T-cell (primary cell): ENCODE data around the gene SF1. TPM values are rescaled to one million over a fixed set of nuclear protein-coding genes. Genes with fewer than 3 reads are reported as not detected.

Experiments
- ATAC-seq, 4 experiments: fragments of 200-7000 bp in 3 of 4; fragments of 150-1000 bp in 1 of 4; cut with Tn5 transposase; replicated peaks in 1 of 4; 1 replicate in 3 of 4; 2 replicates in 1 of 4; pipeline ENCODE4 v1.10.0; 2021; ENCODE audit warnings: moderate library complexity in 3 of 4, mild to moderate bottlenecking in 2 of 4, moderate number of reproducible peaks in 1 of 4
- CTCF ChIA-PET, 2 donors: fragments of 300-600 bp; sonication (Branson Sonifier 250); formaldehyde crosslinking; loops; one replicate each; lab custom pipeline; 2022; ENCODE audit warnings: antibody characterized with exemption in 2 of 2; lab: Charles Lee
- POLR2A ChIA-PET, 2 donors: fragments of 300-600 bp; sonication (Branson Sonifier 250); formaldehyde crosslinking; loops; one replicate each; lab custom pipeline; 2022; ENCODE audit warnings: antibody characterized with exemption in 2 of 2; lab: Charles Lee
- DNase-seq, 35 experiments: peaks; one replicate each; pipeline versions ENCODE4 v3.0.0 to v3.0.0-alpha.2; 2013 to 2023
- H3K27ac ChIP-seq: one replicate; pipeline ENCODE4 v1.5.1; 2013; ENCODE audit warnings: low read length
- H3K27me3 ChIP-seq, 2 experiments: replicated peaks in 1 of 2; 1 replicate in 1 of 2; 2 replicates in 1 of 2; pipeline versions ENCODE4 v1.6.1 to v1.7.0; 2013; ENCODE audit warnings: low read length in 1 of 2, mixed read lengths in 1 of 2; ENCODE audit not compliant: control insufficient read depth in 2 of 2, insufficient read depth in 2 of 2; ENCODE audit errors: extremely low read depth in 1 of 2
- H3K36me3 ChIP-seq, 2 donors: 1 replicate in 1 of 2; 2 replicates in 1 of 2; pipeline versions ENCODE4 v1.6.1 to v1.7.0; 2013; ENCODE audit warnings: low read length in 1 of 2; ENCODE audit not compliant: control insufficient read depth in 2 of 2, insufficient read depth in 1 of 2; ENCODE audit errors: extremely low read depth in 1 of 2
- H3K4me1 ChIP-seq, 2 experiments: 1 replicate in 1 of 2; 2 replicates in 1 of 2; pipeline versions ENCODE4 v1.6.1 to v1.7.0; 2013; ENCODE audit warnings: low read length in 2 of 2, mixed read lengths in 1 of 2; ENCODE audit not compliant: insufficient read depth in 2 of 2, control insufficient read depth in 1 of 2; ENCODE audit errors: extremely low read depth in 1 of 2
- H3K4me3 ChIP-seq, 2 donors: 1 replicate in 1 of 2; 2 replicates in 1 of 2; pipeline versions ENCODE4 v1.5.1 to v1.7.0; 2013; ENCODE audit warnings: mild to moderate bottlenecking in 2 of 2, low read length in 1 of 2, moderate library complexity in 1 of 2; ENCODE audit not compliant: control insufficient read depth in 1 of 2; ENCODE audit errors: extremely low read depth in 1 of 2
- H3K9me3 ChIP-seq: 2 replicates; pipeline ENCODE4 v1.7.0; 2013
- H3K27ac Mint-ChIP-seq, 2 donors: one replicate each; pipeline ENCODE4 v1.8.0; 2020 to 2021; ENCODE audit warnings: mild to moderate bottlenecking in 2 of 2, mixed read lengths in 2 of 2
- H3K27me3 Mint-ChIP-seq, 2 donors: one replicate each; pipeline ENCODE4 v1.8.0; 2021 to 2022; ENCODE audit warnings: mixed read lengths in 2 of 2
- H3K36me3 Mint-ChIP-seq: one replicate; pipeline ENCODE4 v1.8.0; 2021; ENCODE audit warnings: mixed read lengths
- H3K4me1 Mint-ChIP-seq, 3 donors: one replicate each; pipeline ENCODE4 v1.8.0; 2020 to 2022; ENCODE audit warnings: mixed read lengths in 3 of 3, mild to moderate bottlenecking in 1 of 3
- H3K4me3 Mint-ChIP-seq, 3 donors: one replicate each; pipeline ENCODE4 v1.8.0; 2020 to 2022; ENCODE audit warnings: mild to moderate bottlenecking in 3 of 3, mixed read lengths in 3 of 3, moderate library complexity in 3 of 3
- H3K9me3 Mint-ChIP-seq, 3 donors: one replicate each; pipeline ENCODE4 v1.8.0; 2020 to 2022; ENCODE audit warnings: mixed read lengths in 3 of 3
- WGBS: methylation state at CpG from one replicate; pipeline ENCODE4 v1.1.5; 2013; ENCODE audit warnings: missing lambda C conversion rate; ENCODE audit not compliant: insufficient coverage; 5-methylcytosine and 5-hydroxymethylcytosine counted together
- total RNA-seq, 35 experiments: library from RNA in 6 of 35; stranded (reverse) in 6 of 35; fragments of 120-200 nt in 1 of 35; gene quantifications; one replicate each; pipeline versions ENCODE4 v1.2.1 to v1.2.4 and lab custom pipeline; 2013 to 2026

SF1 gene
- total RNA-seq, 5 donors from 2014 or later (not counting 1 experiment from before 2014, with no cell fraction given): 670 to 1,510 (median 732) TPM

GRCh38 chr11:64718084-64718779 is 60.1 kb downstream of the SF1 start:
- H3K4me3 Mint-ChIP-seq: no peak overlapping the region
- Histone ChIP-seq H3K27me3 (peaks cover 3 to 77% of the 10 kb centered on the region in 2 experiments), H3K36me3 (no peaks in the 10 kb centered on the region), H3K9me3 (no peaks in the 10 kb centered on the region), H3K4me3 (no peak overlapping the region), H3K4me1 (peaks cover 0 to 5% of the 10 kb centered on the region in 2 experiments), H3K27ac (no peak overlapping the region)
- POLR2A ChIA-PET: no interaction called here
- H3K27ac Mint-ChIP-seq: no peak overlapping the region
- no peak for ATAC-seq
- CTCF ChIA-PET: no interaction called here
- H3K36me3 Mint-ChIP-seq: no peaks in the 10 kb centered on the region
- no peak for DNase-seq
- H3K9me3 Mint-ChIP-seq: no peaks in the 10 kb centered on the region
- WGBS: 60% methylated on average over 10 of the region's 15 CpGs
- H3K4me1 Mint-ChIP-seq: peaks cover 2 to 10% (median 8%) of the 10 kb centered on the region in 3 donors
- H3K27me3 Mint-ChIP-seq: peaks cover 53 to 81% of the 10 kb centered on the region in 2 donors

- Mint-ChIP-seq H3K4me1 (peaks cover 2 to 13% (median 11%) of the 10 kb centered on the region in 3 donors), H3K27ac (no peak overlapping the region), H3K27me3 (peaks cover 52 to 80% of the 10 kb centered on the region in 2 donors), H3K36me3 (no peaks in the 10 kb centered on the region), H3K4me3 (no peak overlapping the region), H3K9me3 (no peaks in the 10 kb centered on the region)
- POLR2A ChIA-PET: no interaction called here
- no peak for DNase-seq
- CTCF ChIA-PET: no interaction called here
- no peak for ATAC-seq
- H3K4me1 ChIP-seq: peaks cover 0 to 13% of the 10 kb centered on the region in 2 experiments
- WGBS: 100% methylated on average over 1 of the region's 4 CpGs
- no peaks in the 10 kb centered on the region for H3K9me3 ChIP-seq
- H3K4me3 ChIP-seq: no peak overlapping the region
- H3K36me3 ChIP-seq: no peaks in the 10 kb centered on the region
- no peak overlapping the region for H3K27ac ChIP-seq
- H3K27me3 ChIP-seq: peaks cover 3 to 78% of the 10 kb centered on the region in 2 experiments
Observed at GRCh38 chr11:64717268-64717578, 61.1 kb downstream of the SF1 start.

GRCh38 chr11:64716473-64717267 is 61.7 kb downstream of the SF1 start:
- no peaks in the 10 kb centered on the region for H3K36me3 ChIP-seq
- Mint-ChIP-seq H3K4me3 (no peak overlapping the region), H3K27ac (no peak overlapping the region), H3K36me3 (no peaks in the 10 kb centered on the region), H3K27me3 (peaks cover 54 to 81% of the 10 kb centered on the region in 2 donors), H3K4me1 (peaks cover 8 to 19% (median 16%) of the 10 kb centered on the region in 3 donors), H3K9me3 (no peaks in the 10 kb centered on the region)
- H3K9me3 ChIP-seq: no peaks in the 10 kb centered on the region
- H3K27ac ChIP-seq: no peak overlapping the region
- POLR2A ChIA-PET: no interaction called here
- H3K4me1 ChIP-seq: peaks cover 0 to 18% of the 10 kb centered on the region in 2 experiments
- CTCF ChIA-PET: interaction anchor here in 1 of 2 donors (1.4 kb wide), 1 partner anchor 12 kb away, joined by 3 read pairs; no protein-coding TSS in a partner anchor
- ATAC-seq (no peak), DNase-seq (no peak)
- peaks cover 3 to 78% of the 10 kb centered on the region in 2 experiments for H3K27me3 ChIP-seq
- no peak overlapping the region for H3K4me3 ChIP-seq
- WGBS: 53% methylated on average over 21 of the region's 21 CpGs

GRCh38 chr11:64715756-64716472 is 62.4 kb downstream of the SF1 start:
- DNase-seq (no peak), ATAC-seq (no peak)
- ChIA-PET POLR2A (no interaction called here), CTCF (interaction anchor here in 1 of 2 donors (1.4 kb wide), 1 partner anchor 11 kb away, joined by 3 read pairs; no protein-coding TSS in a partner anchor)
- no peaks in the 10 kb centered on the region for H3K36me3 Mint-ChIP-seq
- H3K9me3 Mint-ChIP-seq: no peaks in the 10 kb centered on the region
- Histone ChIP-seq H3K27me3 (peaks cover 3 to 78% of the 10 kb centered on the region in 2 experiments), H3K27ac (no peak overlapping the region), H3K9me3 (no peaks in the 10 kb centered on the region), H3K4me1 (peaks cover 0 to 22% of the 10 kb centered on the region in 2 experiments), H3K36me3 (no peaks in the 10 kb centered on the region), H3K4me3 (no peak overlapping the region)
- no peak overlapping the region for H3K27ac Mint-ChIP-seq
- peaks cover 10 to 23% (median 19%) of the 10 kb centered on the region in 3 donors for H3K4me1 Mint-ChIP-seq
- WGBS: 5% methylated on average over 2 of the region's 13 CpGs
- peaks cover 57 to 83% of the 10 kb centered on the region in 2 donors for H3K27me3 Mint-ChIP-seq
- H3K4me3 Mint-ChIP-seq: no peak overlapping the region

- H3K4me1 Mint-ChIP-seq: peaks cover 13 to 25% (median 19%) of the 10 kb centered on the region in 3 donors
- no peak overlapping the region for H3K27ac ChIP-seq
- ATAC-seq: no peak
- H3K4me1 ChIP-seq: peaks cover 0 to 22% of the 10 kb centered on the region in 2 experiments
- CTCF ChIA-PET: interaction anchor here in 1 of 2 donors (1.4 kb wide), 1 partner anchor 10 kb away, joined by 3 read pairs; no protein-coding TSS in a partner anchor
- H3K36me3 Mint-ChIP-seq: no peaks in the 10 kb centered on the region
- peak overlapping the region in 2 of 3 donors; percentile 7 to 65 for H3K4me3 Mint-ChIP-seq
- no peaks in the 10 kb centered on the region for H3K9me3 ChIP-seq
- H3K27me3 ChIP-seq: peaks cover 8 to 79% of the 10 kb centered on the region in 2 experiments
- 48% methylated on average over 3 of the region's 5 CpGs for WGBS
- H3K4me3 ChIP-seq: no peak overlapping the region
- H3K36me3 ChIP-seq: no peaks in the 10 kb centered on the region
- POLR2A ChIA-PET: interaction anchor here in 1 of 2 donors (0.5 kb wide), 1 partner anchor 13 kb away, joined by 5 read pairs; no protein-coding TSS in a partner anchor
- DNase-seq: no peak
- peak overlapping the region in 1 of 2 donors; percentile 60 for H3K27ac Mint-ChIP-seq
- no peaks in the 10 kb centered on the region for H3K9me3 Mint-ChIP-seq
- peaks cover 60 to 83% of the 10 kb centered on the region in 2 donors for H3K27me3 Mint-ChIP-seq
Observed at GRCh38 chr11:64715110-64715509, 63.2 kb downstream of the SF1 start.

GRCh38 chr11:64714666-64715065 is 63.7 kb downstream of the SF1 start:
- H3K27me3 ChIP-seq: peaks cover 8 to 82% of the 10 kb centered on the region in 2 experiments

More at GRCh38 chr11:64714666-64715065, 63.7 kb downstream of the SF1 start:
- no CpG with 5 or more reads among the region's 5 CpGs for WGBS
- POLR2A ChIA-PET: interaction anchor here in 1 of 2 donors (0.5 kb wide), 1 partner anchor 12 kb away, joined by 5 read pairs; no protein-coding TSS in a partner anchor
- Histone ChIP-seq H3K4me1 (peaks cover 0 to 22% of the 10 kb centered on the region in 2 experiments), H3K27ac (no peak overlapping the region), H3K4me3 (no peak overlapping the region), H3K9me3 (no peaks in the 10 kb centered on the region), H3K36me3 (no peaks in the 10 kb centered on the region)
- DNase-seq (no peak), ATAC-seq (no peak)
- Mint-ChIP-seq H3K27ac (peak overlapping the region in 1 of 2 donors; percentile 60), H3K4me3 (peak overlapping the region in 2 of 3 donors; percentile 21 to 65), H3K27me3 (peaks cover 65 to 83% of the 10 kb centered on the region in 2 donors), H3K9me3 (no peaks in the 10 kb centered on the region), H3K36me3 (no peaks in the 10 kb centered on the region), H3K4me1 (peaks cover 13 to 25% (median 19%) of the 10 kb centered on the region in 3 donors)
- CTCF ChIA-PET: no interaction called here
